IPS DF 4.7 (cell line): ENCODE data around the gene ATP1A4.

ENCODE experiments used
- DNase-seq: peaks from one replicate; pipeline ENCODE4 v3.0.0-alpha.2; 2013; ENCODE audit warnings: low spot score; ENCODE audit errors: extremely low read depth

ATP1A4 gene

DNA sequence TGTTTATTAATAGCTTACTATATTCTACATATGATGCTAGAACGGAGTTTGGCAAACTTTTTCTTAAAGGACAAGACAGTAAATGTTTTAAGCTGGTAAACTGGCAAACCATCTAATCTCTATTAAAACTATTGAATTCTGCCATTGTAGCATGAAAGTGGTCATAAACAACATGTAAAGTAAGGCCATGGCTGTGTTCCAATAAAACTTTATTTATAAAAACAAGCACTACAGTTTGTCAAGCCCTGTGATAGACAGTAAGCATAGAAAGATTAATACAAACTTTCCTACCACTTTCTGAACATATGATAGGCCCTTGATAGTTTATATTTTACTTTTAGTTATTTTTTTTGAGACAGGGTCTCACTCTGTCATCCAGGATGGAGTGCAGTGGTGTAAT lies 76.2 kb downstream of the ATP1A4 start:
- DNase-seq = no peak

- DNase-seq = no peak
Measured at GRCh38 chr1:160228431-160228830, 77.0 kb downstream of the ATP1A4 start.

DNA sequence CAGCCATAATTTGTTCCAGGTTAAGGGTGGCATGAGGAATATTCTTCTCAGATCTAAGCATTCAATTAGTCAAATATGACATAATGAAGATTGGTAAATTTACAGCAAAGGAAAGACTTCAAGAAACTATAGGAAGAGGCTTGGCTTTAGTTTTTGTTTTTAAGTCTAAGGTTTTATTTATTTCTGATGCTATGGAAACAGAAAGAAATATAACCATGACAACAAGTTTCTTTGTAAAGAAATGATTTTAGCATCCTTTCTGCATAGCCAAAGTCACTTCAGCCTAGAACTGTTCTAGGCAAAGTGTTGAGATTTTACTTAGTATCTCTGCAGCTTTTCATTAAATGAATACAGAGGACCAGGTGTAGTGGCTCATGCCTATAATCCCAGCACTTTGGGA lies 81.5 kb downstream of the ATP1A4 start:
- DNase-seq = no peak
